Nephron (organoid): ENCODE measurements around the gene AURKAIP1.

Experiments
- H3K27ac Mint-ChIP-seq, 3 experiments: 2 replicates each; pipeline ENCODE4 v1.8.0; 2020; ENCODE audit warnings: mixed read lengths in 3 of 3, mild to moderate bottlenecking in 2 of 3, moderate library complexity in 1 of 3
- H3K27me3 Mint-ChIP-seq: 2 replicates; pipeline ENCODE4 v1.8.0; 2021; ENCODE audit warnings: low read depth, mild to moderate bottlenecking, moderate library complexity, mixed read lengths
- H3K36me3 Mint-ChIP-seq: 2 replicates; pipeline ENCODE4 v1.8.0; 2020; ENCODE audit warnings: low read depth, mixed read lengths
- H3K4me1 Mint-ChIP-seq: 2 replicates; pipeline ENCODE4 v1.8.0; 2020; ENCODE audit warnings: mixed read lengths
- H3K4me3 Mint-ChIP-seq, 3 experiments: 2 replicates each; pipeline ENCODE4 v1.8.0; 2020; ENCODE audit warnings: mild to moderate bottlenecking in 3 of 3, mixed read lengths in 3 of 3, moderate library complexity in 2 of 3
- H3K9me3 Mint-ChIP-seq: 2 replicates; pipeline ENCODE4 v1.8.0; 2020; ENCODE audit warnings: mixed read lengths
- CTCF ChIP-seq, 3 experiments: fragments of 200-600 bp; sonication (generic); IDR thresholded peaks; one replicate each; pipeline ENCODE4 v1.5.0; 2021; ENCODE audit warnings: antibody characterized with exemption in 3 of 3; ENCODE audit not compliant: unreplicated experiment in 3 of 3

The AURKAIP1 gene

GRCh38 chr1:1356166-1356795, 18.7 kb downstream of the AURKAIP1 start:
- Mint-ChIP-seq H3K27me3 (peaks cover 11% of the 10 kb centered on the region), H3K4me3 (peak overlapping the region; percentile 93 to 94 (median 94)), H3K27ac (peak overlapping the region in 1 of 3 experiments; percentile 100), H3K36me3 (peaks cover 8% of the 10 kb centered on the region), H3K9me3 (no peaks in the 10 kb centered on the region), H3K4me1 (peaks cover 30% of the 10 kb centered on the region)
- TF ChIP-seq CTCF (IDR thresholded peaks at IDR 0.05; ENCODE audit: unreplicated experiment in 3 of 3), result no peak

- peaks cover 8% of the 10 kb centered on the region for H3K36me3 Mint-ChIP-seq
- no peaks in the 10 kb centered on the region for H3K9me3 Mint-ChIP-seq
- no peak for TF ChIP-seq CTCF (IDR thresholded peaks at IDR 0.05; ENCODE audit: unreplicated experiment in 3 of 3)
- H3K27ac Mint-ChIP-seq, result no peak overlapping the region
- H3K27me3 Mint-ChIP-seq, result peaks cover 11% of the 10 kb centered on the region
- no peak overlapping the region for H3K4me3 Mint-ChIP-seq
- H3K4me1 Mint-ChIP-seq, result peaks cover 22% of the 10 kb centered on the region
Measured at GRCh38 chr1:1355416-1355815, 19.6 kb downstream of the AURKAIP1 start.

- Mint-ChIP-seq H3K9me3 (no peaks in the 10 kb centered on the region), H3K4me1 (peaks cover 17% of the 10 kb centered on the region), H3K27me3 (peaks cover 11% of the 10 kb centered on the region), H3K36me3 (peaks cover 8% of the 10 kb centered on the region), H3K27ac (peak overlapping the region in 2 of 3 experiments; percentile 60 to 77), H3K4me3 (peak overlapping the region; percentile 64 to 77 (median 69))
- no peak for TF ChIP-seq CTCF (IDR thresholded peaks at IDR 0.05; ENCODE audit: unreplicated experiment in 3 of 3)
Measured at GRCh38 chr1:1354271-1355247, 20.4 kb downstream of the AURKAIP1 start.

GRCh38 chr1:1353389-1354151, 21.4 kb downstream of the AURKAIP1 start:
- Mint-ChIP-seq H3K27ac (no peak overlapping the region), H3K4me1 (peaks cover 11% of the 10 kb centered on the region), H3K4me3 (peak overlapping the region; percentile 34 to 80 (median 47)), H3K27me3 (peaks cover 11% of the 10 kb centered on the region), H3K9me3 (no peaks in the 10 kb centered on the region), H3K36me3 (peaks cover 8% of the 10 kb centered on the region)
- no peak for TF ChIP-seq CTCF (IDR thresholded peaks at IDR 0.05; ENCODE audit: unreplicated experiment in 3 of 3)

- Mint-ChIP-seq H3K4me3 (peak overlapping the region; percentile 80 to 88 (median 82)), H3K9me3 (no peaks in the 10 kb centered on the region), H3K27me3 (peaks cover 11% of the 10 kb centered on the region), H3K36me3 (peaks cover 8% of the 10 kb centered on the region), H3K27ac (peak overlapping the region; percentile 83 to 91 (median 91)), H3K4me1 (peaks cover 11% of the 10 kb centered on the region)
- no peak for TF ChIP-seq CTCF (IDR thresholded peaks at IDR 0.05; ENCODE audit: unreplicated experiment in 3 of 3)
Measured at GRCh38 chr1:1352786-1353388, 22.1 kb downstream of the AURKAIP1 start.
